H1 (cell line): ENCODE measurements around the gene HTATIP2. TPM values are rescaled to one million over a fixed set of nuclear protein-coding genes. Genes with fewer than 3 reads are reported as not detected.
A peak's percentile ranks its signal among the peaks of the same experiment; 100 is the strongest.

ENCODE experiments used
- ASH2L ChIP-seq: fragments of 200-600, 300-600 bp; sonication (generic); IDR thresholded peaks from one replicate; pipeline ENCODE4 v1.7.1; 2017; ENCODE audit warnings: low read length
- ATF3 ChIP-seq: IDR thresholded peaks from 2 replicates; pipeline ENCODE4 v1.6.1; 2011; ENCODE audit warnings: low read depth, mild to moderate bottlenecking, low read length; ENCODE audit not compliant: insufficient read depth
- CEBPB ChIP-seq: IDR thresholded peaks from 2 replicates; pipeline ENCODE4 v1.6.1; 2012; ENCODE audit warnings: low read depth, low read length
- CHD2 ChIP-seq: IDR thresholded peaks from 2 replicates; pipeline ENCODE4 v1.6.1; 2012; ENCODE audit warnings: low read length, improper control_type of control experiment
- CREB1 ChIP-seq: IDR thresholded peaks from 2 replicates; pipeline ENCODE4 v1.6.1; 2012; ENCODE audit warnings: inconsistent platforms
- EP300 ChIP-seq, 2 experiments: IDR thresholded peaks; 1 replicate in 1 of 2; 2 replicates in 1 of 2; pipeline ENCODE4 v1.6.1; 2011 to 2012; ENCODE audit warnings: low read depth in 2 of 2, low read length in 2 of 2, mild to moderate bottlenecking in 2 of 2, borderline replicate concordance in 1 of 2, inconsistent platforms in 1 of 2, moderate library complexity in 1 of 2
- FOSL1 ChIP-seq: IDR thresholded peaks from 2 replicates; pipeline ENCODE4 v1.6.1; 2011; ENCODE audit warnings: mild to moderate bottlenecking, low read depth, low read length, moderate library complexity; ENCODE audit not compliant: insufficient read depth
- GABPA ChIP-seq: IDR thresholded peaks from 2 replicates; pipeline ENCODE4 v1.6.1; 2011; ENCODE audit warnings: mild to moderate bottlenecking, low read length, moderate library complexity, borderline replicate concordance; ENCODE audit not compliant: insufficient read depth
- HDAC2 ChIP-seq, 2 experiments: fragments of 300-600 bp in 1 of 2; sonication (generic) in 1 of 2; IDR thresholded peaks; 2 replicates each; pipeline ENCODE4 v1.6.1; 2011 to 2012; ENCODE audit warnings: low read depth in 2 of 2, low read length in 2 of 2, mild to moderate bottlenecking in 2 of 2, moderate library complexity in 2 of 2, borderline replicate concordance in 1 of 2, inconsistent platforms in 1 of 2
- HDAC6 ChIP-seq: IDR thresholded peaks from one replicate; pipeline ENCODE4 v1.7.1; 2012; ENCODE audit warnings: low read depth, mild to moderate bottlenecking, inconsistent platforms, low read length, moderate library complexity
- KDM1A ChIP-seq: fragments of 200-600, 300-600 bp; sonication (generic); IDR thresholded peaks from 2 replicates; pipeline ENCODE4 v1.7.1; 2016; ENCODE audit warnings: mild to moderate bottlenecking, low read length, borderline replicate concordance
- KDM4A ChIP-seq: IDR thresholded peaks from one replicate; pipeline ENCODE4 v1.7.1; 2012; ENCODE audit warnings: low read depth, mild to moderate bottlenecking, moderate library complexity, low read length, inconsistent platforms; ENCODE audit not compliant: severe bottlenecking
- MAFK ChIP-seq: IDR thresholded peaks from 2 replicates; pipeline ENCODE4 v1.6.1; 2012; ENCODE audit warnings: low read depth, mild to moderate bottlenecking, improper control_type of control experiment, low read length
- POLR2AphosphoS5 ChIP-seq: IDR thresholded peaks from 2 replicates; pipeline ENCODE4 v1.6.1; 2011; ENCODE audit warnings: low read depth, low read length
- SAP30 ChIP-seq: fragments of 300-600 bp; sonication (generic); IDR thresholded peaks from 2 replicates; pipeline ENCODE4 v1.7.1; 2012; ENCODE audit warnings: low read length, moderate library complexity, mild to moderate bottlenecking, inconsistent platforms; ENCODE audit not compliant: insufficient read depth, insufficient replicate concordance
- SIN3A ChIP-seq, 2 experiments: IDR thresholded peaks in 1 of 2; conservative IDR thresholded peaks in 1 of 2; 2 replicates each; pipeline ENCODE4 v1.6.1; 2011 to 2012; ENCODE audit warnings: low read length in 2 of 2, improper control_type of control experiment in 1 of 2, low read depth in 1 of 2, mild to moderate bottlenecking in 1 of 2
- SIRT6 ChIP-seq: IDR thresholded peaks from one replicate; pipeline ENCODE4 v1.7.1; 2012; ENCODE audit warnings: low read length, inconsistent platforms
- SIX5 ChIP-seq: IDR thresholded peaks from 2 replicates; pipeline ENCODE4 v1.6.1; 2011; ENCODE audit warnings: mild to moderate bottlenecking, low read depth, low read length
- SP2 ChIP-seq: IDR thresholded peaks from 2 replicates; pipeline ENCODE4 v1.6.1; 2012; ENCODE audit warnings: mild to moderate bottlenecking, low read length, inconsistent platforms
- SRF ChIP-seq: IDR thresholded peaks from 2 replicates; pipeline ENCODE4 v1.6.1; 2011; ENCODE audit warnings: mild to moderate bottlenecking, low read depth, low read length, moderate library complexity
- YY1 ChIP-seq: IDR thresholded peaks from 2 replicates; pipeline ENCODE4 v1.6.1; 2011; ENCODE audit warnings: low read depth, mild to moderate bottlenecking, low read length
- ZNF274 ChIP-seq: IDR thresholded peaks from 2 replicates; pipeline ENCODE4 v1.7.0; 2012; ENCODE audit warnings: low read length, borderline replicate concordance; ENCODE audit errors: extremely low read depth
- polyA plus RNA-seq, 7 experiments: library from polyadenylated mRNA; depleted of rRNA in 3 of 7; stranded (reverse) in 5 of 7; unstranded in 2 of 7; fragments of >200 nt in 5 of 7; fragments of 200-250 nt in 2 of 7; gene quantifications; 1 replicate in 5 of 7; 2 replicates in 1 of 7; 4 replicates in 1 of 7; pipeline versions ENCODE4 v1.2.1 to v1.2.3, GENCODE V29; 2011 to 2013; ENCODE audit warnings: missing spikeins in 2 of 7, mixed read lengths in 2 of 7
- total RNA-seq: library from RNA; stranded (reverse); fragmentation: NEBNext Ultra II Directional; extraction: Animal tissue kit (Norgen Biotek cat#: 25700); gene quantifications from 2 replicates; pipeline ENCODE4 v1.2.1, GENCODE V29; 2021

The HTATIP2 gene
- total and polyA plus RNA-seq, 2 of the 8 experiments (the other 6 are each of a cell fraction or from before 2014, with no cell fraction given), result 22.6 to 33.1 TPM

- TF ChIP-seq GABPA (no peak), CHD2 (no peak), ATF3 (no peak), SIX5 (no peak), POLR2AphosphoS5 (no peak; the same call in 1 of the 2 replicates), SRF (no peak), CREB1 (no peak; the same call in 1 of the 2 replicates), CEBPB (no peak), HDAC2 (IDR thresholded peaks at IDR 0.05; ENCODE audit: borderline replicate concordance in 1 of 2, low read depth in 2 of 2, low read length in 2 of 2) (peak in 1 of 2 experiments; percentile 48; a peak in 1 of 4 replicates), SIRT6 (no peak), SP2 (no peak), YY1 (no peak), FOSL1 (no peak), SIN3A (conservative IDR thresholded peaks at IDR 0.05 in 1 of 2, IDR thresholded peaks at IDR 0.05 in 1 of 2; ENCODE audit: low read depth in 1 of 2, low read length in 2 of 2) (peak in 1 of 2 experiments; percentile 37; a peak in 1 of 4 replicates), KDM4A (peak; percentile 99), HDAC6 (no peak), MAFK (peak; percentile 85), EP300 (IDR thresholded peaks at IDR 0.05; ENCODE audit: borderline replicate concordance in 1 of 2, low read depth in 2 of 2, low read length in 2 of 2) (no peak), KDM1A (no peak), ZNF274 (no peak), SAP30 (no peak), ASH2L (peak; percentile 81)
These were observed at the start of gene HTATIP2 (continued) for GRCh38 chr11:20363500-20364340.
